MCF 10A (cell line): Measurements from ENCODE around the gene DNMT1. TPM values are rescaled to one million over a fixed set of nuclear protein-coding genes. Genes with fewer than 3 reads are reported as not detected.

Source experiments
- BruUV-seq: library from RNA; stranded (reverse); fragments of 400-500 nt; replicated peaks from 2 replicates; lab custom pipeline; 2021; lab: Mats Ljungman, UMichigan
- CTCF ChIA-PET: fragments of 300-600 bp; sonication (Branson Sonifier 250); formaldehyde crosslinking; extraction: SDS; loops from one replicate; lab custom pipeline; 2021; ENCODE audit warnings: antibody characterized with exemption, inconsistent platforms; lab: Yijun Ruan, JAX
- POLR2A ChIA-PET: fragments of 300-600, 350-650 bp; sonication (Branson Sonifier 250); formaldehyde crosslinking; extraction: SDS; loops from one replicate; lab custom pipeline; 2020; ENCODE audit warnings: antibody characterized with exemption, inconsistent platforms; lab: Yijun Ruan, JAX
- DNase-seq: peaks from one replicate; pipeline ENCODE4 v3.0.0-alpha.2; 2018; ENCODE audit not compliant: unreplicated experiment
- H3K27ac Mint-ChIP-seq: one replicate; pipeline ENCODE4 v1.8.0; 2022; ENCODE audit warnings: mild to moderate bottlenecking, low read depth, mixed read lengths; ENCODE audit not compliant: unreplicated experiment
- H3K27me3 Mint-ChIP-seq: one replicate; pipeline ENCODE4 v1.8.0; 2022; ENCODE audit warnings: mixed read lengths; ENCODE audit not compliant: insufficient read depth, unreplicated experiment
- H3K36me3 Mint-ChIP-seq: one replicate; pipeline ENCODE4 v1.8.0; 2022; ENCODE audit warnings: mild to moderate bottlenecking, moderate library complexity, mixed read lengths; ENCODE audit not compliant: insufficient read depth, unreplicated experiment
- H3K4me1 Mint-ChIP-seq: one replicate; pipeline ENCODE4 v1.8.0; 2022; ENCODE audit warnings: mixed read lengths; ENCODE audit not compliant: insufficient read depth, unreplicated experiment
- H3K4me3 Mint-ChIP-seq: one replicate; pipeline ENCODE4 v1.8.0; 2022; ENCODE audit warnings: mild to moderate bottlenecking, moderate library complexity, mixed read lengths; ENCODE audit not compliant: unreplicated experiment
- H3K9me3 Mint-ChIP-seq: one replicate; pipeline ENCODE4 v1.8.0; 2022; ENCODE audit warnings: mixed read lengths; ENCODE audit not compliant: unreplicated experiment
- intact Hi-C: fragments of 100-400 bp; cut with micrococcal nuclease; formaldehyde crosslinking; loops from 2 replicates; pipeline ENCODE4 v1.14.1; 2022
- total RNA-seq: library from RNA; stranded (reverse); gene quantifications from 2 replicates; pipeline ENCODE4 v1.2.3, GENCODE V29; 2022
- TF ChIP-seq, protein P1 (sequence below): fragments of 200-600 bp; IDR thresholded peaks from one replicate; pipeline ENCODE4 v1.8.0; 2022; ENCODE audit warnings: antibody characterized with exemption, mild to moderate bottlenecking; ENCODE audit not compliant: unreplicated experiment

Gene DNMT1
- total RNA-seq, 1 experiment from 2014 or later, result 76.4 TPM

- ChIA-PET CTCF (interaction anchor here (0.6 to 1.3 kb wide), 3 partner anchors 10 to 14 kb away, joined by 3 to 4 read pairs (median 3); no protein-coding TSS in a partner anchor), POLR2A (interaction anchor here (0.6 to 1.8 kb wide), 2 partner anchors 7 to 289 kb away, joined by 3 to 5 read pairs; no protein-coding TSS in a partner anchor)
- TF ChIP-seq, protein P1, sequence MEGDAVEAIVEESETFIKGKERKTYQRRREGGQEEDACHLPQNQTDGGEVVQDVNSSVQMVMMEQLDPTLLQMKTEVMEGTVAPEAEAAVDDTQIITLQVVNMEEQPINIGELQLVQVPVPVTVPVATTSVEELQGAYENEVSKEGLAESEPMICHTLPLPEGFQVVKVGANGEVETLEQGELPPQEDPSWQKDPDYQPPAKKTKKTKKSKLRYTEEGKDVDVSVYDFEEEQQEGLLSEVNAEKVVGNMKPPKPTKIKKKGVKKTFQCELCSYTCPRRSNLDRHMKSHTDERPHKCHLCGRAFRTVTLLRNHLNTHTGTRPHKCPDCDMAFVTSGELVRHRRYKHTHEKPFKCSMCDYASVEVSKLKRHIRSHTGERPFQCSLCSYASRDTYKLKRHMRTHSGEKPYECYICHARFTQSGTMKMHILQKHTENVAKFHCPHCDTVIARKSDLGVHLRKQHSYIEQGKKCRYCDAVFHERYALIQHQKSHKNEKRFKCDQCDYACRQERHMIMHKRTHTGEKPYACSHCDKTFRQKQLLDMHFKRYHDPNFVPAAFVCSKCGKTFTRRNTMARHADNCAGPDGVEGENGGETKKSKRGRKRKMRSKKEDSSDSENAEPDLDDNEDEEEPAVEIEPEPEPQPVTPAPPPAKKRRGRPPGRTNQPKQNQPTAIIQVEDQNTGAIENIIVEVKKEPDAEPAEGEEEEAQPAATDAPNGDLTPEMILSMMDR, result no peak
- Mint-ChIP-seq H3K9me3 (no peaks in the 10 kb centered on the region), H3K4me3 (peak overlapping the region; percentile 16), H3K27ac (no peak overlapping the region), H3K36me3 (peaks cover 93% of the 10 kb centered on the region), H3K27me3 (no peaks in the 10 kb centered on the region), H3K4me1 (peaks cover 18% of the 10 kb centered on the region)
- no peak for DNase-seq
- intact Hi-C loops, result loop anchor here (5.0 kb wide), 1 partner anchor 178 kb away; no protein-coding TSS in a partner anchor
- BruUV-seq, result no TSS peak
These were observed 84.4 kb downstream of the DNMT1 start for GRCh38 chr19:10110076-10110971.

- H3K9me3 Mint-ChIP-seq, result no peaks in the 10 kb centered on the region
- no peak for DNase-seq
- H3K27me3 Mint-ChIP-seq, result no peaks in the 10 kb centered on the region
- no peak overlapping the region for H3K27ac Mint-ChIP-seq
- no TSS peak for BruUV-seq
- H3K4me1 Mint-ChIP-seq, result peaks cover 18% of the 10 kb centered on the region
- TF ChIP-seq, protein P1, result no peak
- intact Hi-C loops, result no loop called here
- CTCF ChIA-PET, result interaction anchor here (0.6 to 1.3 kb wide), 6 partner anchors 8 to 177 kb away, joined by 3 to 5 read pairs (median 4); no protein-coding TSS in a partner anchor
- POLR2A ChIA-PET, result interaction anchor here (1.8 kb wide), 1 partner anchor 8 kb away, joined by 5 read pairs; no protein-coding TSS in a partner anchor
- peak overlapping the region; percentile 29 for H3K4me3 Mint-ChIP-seq
- H3K36me3 Mint-ChIP-seq, result peaks cover 85% of the 10 kb centered on the region
These were observed 85.2 kb downstream of the DNMT1 start for GRCh38 chr19:10109528-10109927.

GRCh38 chr19:10107817-10108367, 86.9 kb downstream of the DNMT1 start:
- intact Hi-C loops, result no loop called here
- Mint-ChIP-seq H3K9me3 (no peaks in the 10 kb centered on the region), H3K4me3 (peak overlapping the region; percentile 88), H3K27ac (no peak overlapping the region), H3K27me3 (no peaks in the 10 kb centered on the region), H3K36me3 (peaks cover 68% of the 10 kb centered on the region), H3K4me1 (peaks cover 17% of the 10 kb centered on the region)
- no peak for DNase-seq
- TF ChIP-seq, protein P1, result no peak
- BruUV-seq, result no TSS peak
- ChIA-PET POLR2A (interaction anchor here (1.4 to 3.8 kb wide), 4 partner anchors 8 to 19 kb away, joined by 3 to 24 read pairs (median 14); partner anchors contain the start of gene EIF3G), CTCF (interaction anchor here (0.7 to 2.0 kb wide), 3 partner anchors 9 to 223 kb away, joined by 3 to 7 read pairs (median 3); no protein-coding TSS in a partner anchor)
